Middle frontal gyrus (tissue), 1 donor: Measurements from ENCODE around the gene HMBS.
A peak's percentile ranks its signal among the peaks of the same experiment; 100 is the strongest.
"Not testable (repeated sequence)": the region's sequence is repeated elsewhere in the genome, so short reads cannot be mapped to it uniquely, and the experiment has no call there.

Source experiments
- DNase-seq: peaks from one replicate; pipeline ENCODE4 v3.0.0-alpha.2; 2015; ENCODE audit warnings: low spot score; ENCODE audit errors: extremely low spot score

The HMBS gene

DNA sequence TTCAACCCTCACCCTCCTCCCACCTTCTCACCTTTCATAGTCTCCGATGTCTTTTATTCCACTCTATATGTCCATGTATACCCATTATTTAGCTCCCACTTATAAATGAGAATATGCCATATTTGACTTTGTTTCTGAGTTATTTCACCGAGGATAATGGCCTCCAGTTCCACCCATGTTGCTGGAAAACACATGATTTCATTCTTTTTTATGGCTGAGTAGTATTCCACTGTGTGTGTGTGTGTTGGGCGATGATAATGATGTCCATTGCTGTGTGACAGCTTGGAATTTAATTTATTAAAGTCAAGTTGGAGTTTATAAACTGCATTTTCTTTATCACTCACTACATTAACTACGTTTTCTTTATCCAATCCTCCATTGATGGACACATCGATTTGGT, 33.5 kb downstream of the HMBS start:
- no peak for DNase-seq

DNA sequence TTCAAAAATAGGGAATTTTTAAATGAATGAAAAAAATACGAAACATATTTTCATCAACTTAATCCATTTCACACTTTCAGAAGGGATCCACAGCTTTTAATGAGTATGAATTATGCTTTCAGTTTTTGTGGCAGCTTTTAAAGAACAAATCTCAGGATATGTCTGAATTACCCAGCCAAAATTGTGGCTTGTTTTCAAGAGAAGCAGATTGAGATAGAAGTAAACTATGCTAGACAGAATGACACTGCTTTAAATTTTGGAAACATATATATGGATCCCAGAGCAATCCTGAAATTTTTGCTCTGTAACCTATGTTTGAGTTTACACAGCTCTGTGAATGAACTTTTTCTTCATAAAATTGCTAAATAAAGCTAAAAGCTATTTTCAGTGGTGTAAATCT, 34.3 kb downstream of the HMBS start:
- DNase-seq, result no peak

DNA sequence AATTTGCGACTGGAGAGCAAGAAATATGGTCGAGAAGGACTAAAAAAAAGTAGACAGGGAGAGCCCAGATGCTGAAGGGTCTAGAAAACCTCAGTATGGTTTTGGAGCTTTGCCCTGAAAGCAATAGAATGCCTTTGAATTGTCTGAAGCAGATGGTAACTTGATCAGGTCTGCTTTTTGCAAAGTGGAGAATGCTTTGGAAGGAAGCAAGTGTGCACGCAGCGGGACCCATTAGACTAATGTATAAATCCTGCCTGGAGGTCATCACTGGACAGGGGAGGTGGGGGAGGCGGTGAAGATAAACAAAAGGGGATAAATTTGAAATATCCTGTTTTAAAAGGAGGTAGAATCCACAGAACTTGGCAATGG, 35.9 kb downstream of the HMBS start:
- DNase-seq, result no peak

DNA sequence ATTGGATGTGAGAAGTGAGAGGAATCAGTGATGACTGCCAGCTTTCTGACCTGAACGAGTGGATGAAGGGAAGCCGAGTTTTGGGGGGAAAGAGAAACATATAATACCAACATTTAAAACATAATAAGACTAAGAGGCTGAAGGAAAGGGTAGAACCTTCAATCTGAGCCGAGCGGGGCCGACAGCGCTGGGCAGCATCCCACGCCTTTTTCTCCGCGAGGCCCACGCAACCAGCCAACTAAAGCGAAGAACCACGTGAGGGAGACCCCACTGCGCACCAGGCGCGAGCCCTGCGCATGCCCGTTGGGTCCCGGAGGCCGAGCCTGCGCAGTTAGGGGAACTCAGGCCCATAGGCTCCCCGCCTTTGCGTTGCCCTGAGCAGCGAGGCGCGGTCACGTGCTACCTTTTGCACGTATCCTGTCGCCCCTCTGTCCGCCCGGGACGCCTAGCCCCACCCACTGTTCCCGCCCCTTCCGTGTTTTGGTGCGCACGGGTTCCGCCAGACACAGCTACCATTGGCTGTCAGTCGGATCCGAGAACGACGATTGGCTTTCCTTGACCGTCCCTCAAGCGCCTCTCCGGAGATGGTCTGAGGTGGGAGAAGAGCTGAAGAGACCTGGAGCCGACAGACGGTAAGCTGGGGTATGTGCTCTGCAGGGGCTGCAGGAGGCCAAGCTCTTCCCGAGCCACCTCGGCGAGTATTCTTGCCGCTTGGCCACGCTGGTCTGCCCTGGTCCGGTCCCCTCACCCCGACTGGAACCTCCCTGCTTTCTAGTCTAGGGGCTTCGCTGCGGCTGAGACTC, 36.5 kb downstream of the HMBS start, which contains the start of gene HINFP:
HINFP (plus strand) TSS at position 573 of the 803 bp plus-strand sequence. CDS start 5,365 bp downstream, outside the sequence.
- peak; percentile 99 for DNase-seq

DNA sequence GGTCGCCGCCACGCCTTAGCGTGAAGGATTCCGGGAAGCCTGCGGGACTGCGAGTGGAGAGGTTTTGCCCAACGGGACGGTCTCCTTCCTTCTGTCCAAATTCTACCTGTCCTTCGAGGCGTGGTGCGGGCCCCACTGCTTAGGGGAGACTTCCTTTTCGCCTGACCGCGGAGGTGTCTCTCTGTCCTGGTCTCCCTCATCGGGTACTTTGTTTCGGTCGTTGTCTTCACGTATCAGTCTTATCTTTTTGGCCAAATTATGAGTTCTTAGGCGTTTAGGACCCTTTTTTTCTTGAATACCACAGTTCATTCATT, 37.1 kb downstream of the HMBS start:
- DNase-seq, result no peak

DNA sequence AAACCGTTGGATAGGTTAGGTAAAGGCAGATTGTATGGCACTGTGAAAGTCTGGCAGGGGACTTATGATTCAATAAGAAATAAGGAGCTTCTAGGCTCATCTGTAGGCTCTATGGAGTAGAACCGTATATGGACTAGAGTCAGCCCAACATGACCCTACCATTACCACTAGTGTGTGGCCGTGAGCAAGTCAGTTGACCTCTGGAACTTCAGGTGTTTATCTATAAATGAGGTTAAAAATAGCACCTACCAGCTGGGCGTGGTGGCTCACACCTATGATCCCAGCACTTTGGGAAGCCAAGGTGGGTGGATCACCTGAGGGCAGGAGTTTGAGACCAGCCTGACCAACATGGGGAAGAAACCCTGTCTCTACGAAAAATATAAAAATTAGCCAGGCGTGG, 41.1 kb downstream of the HMBS start:
- no peak for DNase-seq

DNA sequence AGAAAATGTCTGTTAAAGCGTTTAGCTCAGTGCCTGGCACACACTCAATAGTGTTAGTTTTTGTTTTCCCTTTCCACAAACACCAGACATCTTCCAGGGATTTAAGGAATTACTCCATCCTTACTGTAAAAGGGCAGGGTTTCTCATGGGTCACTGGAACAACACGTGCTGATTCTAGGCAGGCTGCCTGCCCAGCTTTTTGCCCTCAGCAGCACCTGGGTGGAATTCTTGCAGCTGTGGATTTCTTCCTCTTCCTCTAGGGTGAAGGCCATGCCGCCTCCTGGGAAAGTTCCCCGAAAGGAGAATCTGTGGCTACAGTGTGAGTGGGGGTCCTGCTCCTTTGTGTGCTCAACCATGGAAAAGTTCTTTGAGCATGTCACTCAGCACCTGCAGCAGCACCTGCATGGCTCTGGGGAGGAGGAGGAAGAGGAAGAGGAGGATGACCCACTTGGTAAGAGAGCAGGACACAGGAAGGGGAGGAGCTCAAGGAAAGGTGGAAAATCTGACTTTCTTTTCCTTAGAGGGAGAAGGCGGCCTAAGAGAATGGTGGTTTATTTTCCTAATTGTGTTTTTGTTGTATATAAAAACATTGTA, 42.1 kb downstream of the HMBS start:
- no peak for DNase-seq

DNA sequence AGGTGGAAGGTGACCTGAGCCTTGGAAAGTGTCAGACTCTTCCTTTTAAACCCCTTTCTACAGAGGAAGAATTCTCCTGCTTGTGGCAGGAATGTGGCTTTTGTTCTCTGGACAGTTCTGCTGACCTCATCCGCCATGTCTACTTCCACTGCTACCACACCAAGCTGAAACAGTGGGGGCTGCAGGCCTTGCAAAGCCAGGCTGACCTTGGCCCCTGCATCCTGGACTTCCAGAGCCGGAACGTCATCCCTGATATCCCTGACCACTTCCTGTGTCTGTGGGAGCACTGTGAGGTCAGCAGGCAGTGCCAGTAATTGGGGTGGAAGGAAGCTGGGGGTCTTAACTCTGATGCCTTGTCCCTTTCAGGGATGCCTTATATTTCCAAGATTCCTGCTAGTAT, 46.0 kb downstream of the HMBS start:
- no peak for DNase-seq

DNA sequence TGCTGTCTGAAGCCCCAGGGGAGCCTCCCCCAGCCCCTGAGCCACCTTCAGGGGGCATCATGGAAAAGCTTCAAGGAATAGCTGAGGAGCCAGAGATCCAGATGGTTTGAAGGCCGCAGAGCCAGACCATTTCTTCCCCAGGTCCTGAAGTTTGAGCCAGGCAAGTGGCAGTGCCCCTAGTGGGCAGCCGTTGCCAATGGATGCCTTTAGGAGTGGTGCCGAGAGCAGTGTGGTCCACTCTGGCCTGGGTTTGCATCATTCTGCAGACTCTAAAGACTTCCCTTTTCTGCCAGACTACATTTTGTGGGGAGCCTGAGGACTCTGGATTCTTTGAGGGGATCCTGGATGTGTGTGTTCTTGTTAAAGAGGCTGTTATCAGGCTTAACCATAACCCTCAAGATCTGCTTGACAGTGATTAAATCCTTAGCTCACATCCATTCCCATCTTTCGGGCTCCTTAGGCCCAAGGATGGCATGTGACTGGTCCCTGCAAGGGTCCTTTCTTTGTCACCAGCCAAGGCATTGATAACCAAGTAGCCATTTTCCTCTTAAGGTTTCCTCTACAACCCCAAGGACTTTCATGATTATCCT, 49.8 kb downstream of the HMBS start:
- DNase-seq, result no peak

DNA sequence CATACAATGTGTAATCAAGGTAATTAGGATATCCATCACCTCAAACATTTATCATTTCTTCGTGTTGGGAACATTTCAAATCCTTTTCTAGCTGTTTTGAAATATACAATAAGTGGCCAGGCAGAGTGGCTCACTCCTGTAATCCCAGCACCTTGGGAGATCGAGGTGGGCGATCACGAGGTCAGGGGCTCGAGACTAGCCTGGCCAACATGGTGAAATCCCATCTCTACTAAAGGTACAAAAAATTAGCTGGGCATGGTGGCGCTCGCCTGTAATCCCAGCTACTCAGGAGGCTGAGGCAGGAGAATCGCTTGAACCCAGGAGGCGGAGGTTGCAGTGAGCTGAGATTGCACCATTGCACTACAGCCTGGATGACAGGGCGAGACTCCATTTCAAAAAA, 54.6 kb downstream of the HMBS start:
- not testable (repeated sequence) for DNase-seq
